GM12874 (cell line): ENCODE measurements around the gene MED8.

Experiments used
- TF ChIP-seq, protein P1 (sequence below): IDR thresholded peaks from 2 replicates; pipeline ENCODE4 v1.5.1; 2011; ENCODE audit warnings: low read depth, mild to moderate bottlenecking, control low read depth, low read length, moderate library complexity; ENCODE audit not compliant: insufficient read depth

MED8 gene

DNA sequence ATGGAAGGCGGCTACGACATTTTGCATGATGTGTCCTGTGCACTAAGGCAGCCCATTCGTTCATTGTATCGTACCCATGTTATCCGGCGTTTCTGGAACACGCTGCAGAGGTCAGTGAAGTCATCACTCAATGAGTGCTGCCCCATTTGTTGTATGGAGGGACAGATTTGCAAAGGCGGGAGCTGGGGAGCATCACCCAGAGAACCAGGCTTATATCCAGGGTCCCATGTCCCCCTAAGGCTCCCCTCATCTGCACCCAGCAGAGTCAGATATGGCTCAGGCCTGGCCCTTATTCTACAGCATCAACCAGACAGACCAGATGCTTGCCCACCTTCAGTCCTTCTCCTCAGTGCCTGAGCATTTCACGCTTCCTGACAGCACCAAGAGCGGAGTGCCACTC is 31.3 kb upstream of the MED8 start:
- TF ChIP-seq, protein P1, sequence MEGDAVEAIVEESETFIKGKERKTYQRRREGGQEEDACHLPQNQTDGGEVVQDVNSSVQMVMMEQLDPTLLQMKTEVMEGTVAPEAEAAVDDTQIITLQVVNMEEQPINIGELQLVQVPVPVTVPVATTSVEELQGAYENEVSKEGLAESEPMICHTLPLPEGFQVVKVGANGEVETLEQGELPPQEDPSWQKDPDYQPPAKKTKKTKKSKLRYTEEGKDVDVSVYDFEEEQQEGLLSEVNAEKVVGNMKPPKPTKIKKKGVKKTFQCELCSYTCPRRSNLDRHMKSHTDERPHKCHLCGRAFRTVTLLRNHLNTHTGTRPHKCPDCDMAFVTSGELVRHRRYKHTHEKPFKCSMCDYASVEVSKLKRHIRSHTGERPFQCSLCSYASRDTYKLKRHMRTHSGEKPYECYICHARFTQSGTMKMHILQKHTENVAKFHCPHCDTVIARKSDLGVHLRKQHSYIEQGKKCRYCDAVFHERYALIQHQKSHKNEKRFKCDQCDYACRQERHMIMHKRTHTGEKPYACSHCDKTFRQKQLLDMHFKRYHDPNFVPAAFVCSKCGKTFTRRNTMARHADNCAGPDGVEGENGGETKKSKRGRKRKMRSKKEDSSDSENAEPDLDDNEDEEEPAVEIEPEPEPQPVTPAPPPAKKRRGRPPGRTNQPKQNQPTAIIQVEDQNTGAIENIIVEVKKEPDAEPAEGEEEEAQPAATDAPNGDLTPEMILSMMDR: no peak

DNA sequence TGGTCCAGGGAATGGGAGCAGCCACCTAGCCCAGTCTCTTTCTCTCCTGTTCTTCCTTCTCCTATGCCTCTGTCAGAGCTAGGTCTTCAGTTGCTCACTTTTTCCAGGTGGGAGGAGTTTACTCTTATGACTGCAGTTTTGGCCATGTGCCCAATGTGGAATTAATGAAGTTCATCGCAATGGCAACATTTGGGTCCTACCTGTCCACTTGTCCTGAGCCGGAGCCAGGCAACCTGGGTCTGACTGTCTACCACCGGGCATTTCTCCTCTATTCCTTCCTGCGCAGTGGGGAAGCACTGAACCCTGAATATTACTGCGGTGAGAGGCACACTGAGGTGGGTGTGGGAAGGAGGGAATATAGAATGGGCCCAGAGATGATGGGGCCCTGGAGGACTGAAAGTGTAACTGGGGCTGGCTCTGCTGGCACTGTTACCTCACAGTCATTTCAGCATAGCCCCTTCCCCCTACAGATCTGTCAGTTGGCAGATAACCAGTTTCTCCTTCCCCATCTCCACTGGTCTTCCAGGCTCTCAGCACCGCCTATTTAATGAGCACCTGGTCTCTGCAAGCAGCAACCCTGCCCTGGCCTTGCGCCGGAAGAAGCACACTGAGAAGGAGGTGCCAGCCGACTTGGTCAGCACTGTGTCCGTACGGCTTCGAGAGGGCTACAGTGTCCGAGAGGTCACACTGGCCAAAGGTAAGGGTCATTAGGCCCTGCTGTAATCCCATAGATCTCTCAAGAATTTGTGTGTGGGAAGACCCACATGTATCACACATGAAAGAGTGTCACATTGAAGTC is 30.2 kb upstream of the MED8 start:
- TF ChIP-seq, protein P1: no peak

DNA sequence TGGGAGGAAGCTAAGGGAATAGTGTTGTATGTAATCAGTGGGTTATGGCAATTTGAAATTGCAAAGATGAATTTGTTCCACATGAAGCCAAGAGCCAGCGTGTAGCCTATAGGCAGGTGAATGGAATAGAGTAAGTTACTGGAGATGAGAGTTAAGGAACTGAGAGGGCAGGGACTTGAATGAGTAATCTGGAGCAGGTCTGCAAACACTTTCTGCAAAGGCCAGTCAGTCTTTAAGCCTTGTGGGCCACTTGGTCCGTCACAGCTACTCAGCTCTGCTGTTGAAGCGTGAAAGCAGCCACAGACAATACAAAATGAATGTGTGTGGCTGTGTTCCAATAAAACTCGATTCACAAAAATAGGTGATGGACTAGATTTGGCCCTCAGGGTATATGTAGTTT is 29.3 kb upstream of the MED8 start:
- TF ChIP-seq, protein P1: no peak

DNA sequence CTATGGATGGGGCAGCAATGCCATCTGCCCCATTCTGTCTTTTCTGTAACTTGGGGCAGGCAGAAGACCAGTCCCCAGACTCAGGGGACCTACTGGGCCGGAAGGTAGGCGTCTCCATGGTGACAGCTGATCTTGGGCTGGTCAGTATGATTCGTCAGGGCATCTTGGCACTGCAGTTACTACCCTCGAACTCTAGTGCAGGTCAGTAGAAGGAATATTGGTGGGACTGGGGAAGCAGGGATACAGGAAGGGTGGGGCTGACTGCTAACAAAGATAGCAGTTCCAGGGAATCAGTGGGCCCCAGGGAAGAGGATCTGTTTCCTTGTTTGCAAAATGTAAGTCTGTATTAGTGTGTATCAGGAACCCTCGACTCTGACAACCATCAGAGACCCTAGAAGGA is 26.3 kb upstream of the MED8 start:
- TF ChIP-seq, protein P1: no peak

DNA sequence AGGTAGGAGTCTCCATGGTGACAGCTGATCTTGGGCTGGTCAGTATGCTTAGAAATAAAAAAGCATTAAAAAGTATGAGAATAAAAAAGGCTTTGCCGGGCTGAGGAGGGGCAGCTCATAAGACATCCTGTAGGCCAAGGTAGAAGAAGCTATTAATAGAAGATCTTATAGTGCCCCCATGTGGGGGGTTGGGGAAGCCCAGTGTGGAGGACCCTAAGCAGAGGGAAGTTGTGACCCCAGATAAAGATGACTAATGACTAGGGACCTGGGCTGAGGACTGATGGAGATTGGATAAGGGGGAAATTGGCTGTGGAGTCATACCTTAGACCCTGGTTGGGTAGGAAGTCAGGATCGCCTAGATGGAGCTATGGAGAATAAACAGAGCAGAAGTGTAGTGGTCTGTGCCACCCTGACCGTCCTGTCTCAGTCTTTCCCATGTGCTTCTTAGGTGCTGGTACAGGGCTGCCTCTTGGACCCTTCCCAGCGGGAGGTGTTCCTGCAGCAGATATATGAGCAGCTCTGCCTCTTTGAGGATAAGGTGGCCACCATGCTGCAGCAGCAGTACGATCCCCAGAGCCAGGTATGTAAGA is 25.1 kb upstream of the MED8 start:
- TF ChIP-seq, protein P1: peak; percentile 52

DNA sequence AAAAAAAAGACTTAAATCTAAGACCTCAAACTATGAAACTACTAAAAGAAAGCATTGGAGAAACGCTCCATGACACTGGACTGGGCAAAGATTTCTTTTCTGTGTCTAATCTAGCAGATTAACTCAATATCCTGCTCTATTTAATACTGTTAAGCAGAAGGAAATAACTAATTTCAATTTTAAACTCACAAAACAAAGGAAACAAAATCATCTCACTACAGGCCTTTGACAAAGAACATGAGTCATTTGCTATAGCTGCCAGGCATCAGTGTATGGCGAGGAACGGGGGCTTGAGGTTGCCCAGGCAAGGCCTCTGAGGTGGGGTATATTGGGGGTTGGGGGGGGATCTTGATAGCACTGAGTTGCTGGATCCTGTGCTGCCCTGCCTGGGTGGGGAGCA is 21.0 kb upstream of the MED8 start:
- TF ChIP-seq, protein P1: no peak

DNA sequence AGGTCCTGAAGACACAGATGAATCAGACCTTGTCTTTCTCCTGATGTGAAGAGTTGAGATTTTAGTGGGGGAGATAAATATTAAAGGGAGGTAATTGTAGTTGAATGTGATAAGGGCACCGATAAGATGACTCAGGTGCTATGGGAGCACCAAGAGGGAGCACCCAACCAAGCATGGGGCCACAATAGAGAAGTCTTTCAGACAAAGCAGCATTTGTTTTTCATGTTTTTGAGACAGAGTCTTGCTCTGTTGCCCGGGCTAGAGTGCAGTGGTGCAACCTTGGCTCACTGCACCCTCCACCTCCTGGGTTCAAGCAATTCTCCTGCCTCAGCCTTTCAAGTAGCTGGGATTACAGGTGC is 16.3 kb upstream of the MED8 start:
- TF ChIP-seq, protein P1: no peak
